ENCODE results near the gene YTHDF2.
"Not testable (repeated sequence)": the region's sequence is repeated elsewhere in the genome, so short reads cannot be mapped to it uniquely, and the experiment has no call there.

The YTHDF2 gene

GRCh38 chr1:28736450-28737306 lies at the start of gene YTHDF2:
Gene YTHDF2, plus strand, starts transcription at chr1:28736940. Its CDS starts 181 bp downstream, at chr1:28737121.
- DNase-seq, result peak; percentile 98

- DNase-seq, result not testable (repeated sequence)
Measured at GRCh38 chr1:28691627-28692026, 45.1 kb upstream of the YTHDF2 start.

- DNase-seq, result no peak
Measured at GRCh38 chr1:28703629-28704028, 33.1 kb upstream of the YTHDF2 start.

- DNase-seq, result no peak
Measured at GRCh38 chr1:28716336-28716735, 20.4 kb upstream of the YTHDF2 start.

- DNase-seq, result no peak
Measured at GRCh38 chr1:28718166-28718565, 18.6 kb upstream of the YTHDF2 start.

GRCh38 chr1:28718586-28719331 lies 18.0 kb upstream of the YTHDF2 start:
- DNase-seq, result no peak

- no peak for DNase-seq
Measured at GRCh38 chr1:28719332-28719619, 17.5 kb upstream of the YTHDF2 start.

GRCh38 chr1:28720376-28720775 lies 16.4 kb upstream of the YTHDF2 start:
- no peak for DNase-seq

GRCh38 chr1:28721927-28722326 lies 14.8 kb upstream of the YTHDF2 start:
- not testable (repeated sequence) for DNase-seq

- not testable (repeated sequence) for DNase-seq
Measured at GRCh38 chr1:28725365-28725764, 11.4 kb upstream of the YTHDF2 start.

GRCh38 chr1:28735961-28736449 lies 735 bp upstream of the YTHDF2 start:
- DNase-seq, result no peak

GRCh38 chr1:28737307-28738132 lies 780 bp downstream of the YTHDF2 start:
- DNase-seq, result peak; percentile 34

- no peak for DNase-seq
Measured at GRCh38 chr1:28740118-28740517, 3.4 kb downstream of the YTHDF2 start.

- DNase-seq, result no peak
Measured at GRCh38 chr1:28744184-28744583, 7.4 kb downstream of the YTHDF2 start.

- DNase-seq, result no peak
Measured at GRCh38 chr1:28745653-28746173, 9.0 kb downstream of the YTHDF2 start.

- DNase-seq, result no peak
Measured at GRCh38 chr1:28750330-28750729, 13.6 kb downstream of the YTHDF2 start.

- not testable (repeated sequence) for DNase-seq
Measured at GRCh38 chr1:28750771-28751294, 14.1 kb downstream of the YTHDF2 start.

GRCh38 chr1:28751315-28752060 lies 14.7 kb downstream of the YTHDF2 start:
- DNase-seq, result no peak

GRCh38 chr1:28755701-28756100 lies 19.0 kb downstream of the YTHDF2 start:
- no peak for DNase-seq

- no peak for DNase-seq
Measured at GRCh38 chr1:28756846-28757245, 20.1 kb downstream of the YTHDF2 start.

GRCh38 chr1:28758420-28758819 lies 21.7 kb downstream of the YTHDF2 start:
- DNase-seq, result no peak

- no peak for DNase-seq
Measured at GRCh38 chr1:28759257-28759656, 22.5 kb downstream of the YTHDF2 start.

Data from CD4-positive, alpha-beta T cell treated with Interleukin-4 for 4 hours (primary cell).